ENCODE data around the gene FRMD1.

Gene FRMD1

GRCh38 chr6:168103050-168103830, 24.2 kb upstream of the FRMD1 start:
- TF ChIP-seq, protein P1, sequence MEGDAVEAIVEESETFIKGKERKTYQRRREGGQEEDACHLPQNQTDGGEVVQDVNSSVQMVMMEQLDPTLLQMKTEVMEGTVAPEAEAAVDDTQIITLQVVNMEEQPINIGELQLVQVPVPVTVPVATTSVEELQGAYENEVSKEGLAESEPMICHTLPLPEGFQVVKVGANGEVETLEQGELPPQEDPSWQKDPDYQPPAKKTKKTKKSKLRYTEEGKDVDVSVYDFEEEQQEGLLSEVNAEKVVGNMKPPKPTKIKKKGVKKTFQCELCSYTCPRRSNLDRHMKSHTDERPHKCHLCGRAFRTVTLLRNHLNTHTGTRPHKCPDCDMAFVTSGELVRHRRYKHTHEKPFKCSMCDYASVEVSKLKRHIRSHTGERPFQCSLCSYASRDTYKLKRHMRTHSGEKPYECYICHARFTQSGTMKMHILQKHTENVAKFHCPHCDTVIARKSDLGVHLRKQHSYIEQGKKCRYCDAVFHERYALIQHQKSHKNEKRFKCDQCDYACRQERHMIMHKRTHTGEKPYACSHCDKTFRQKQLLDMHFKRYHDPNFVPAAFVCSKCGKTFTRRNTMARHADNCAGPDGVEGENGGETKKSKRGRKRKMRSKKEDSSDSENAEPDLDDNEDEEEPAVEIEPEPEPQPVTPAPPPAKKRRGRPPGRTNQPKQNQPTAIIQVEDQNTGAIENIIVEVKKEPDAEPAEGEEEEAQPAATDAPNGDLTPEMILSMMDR (IDR thresholded peaks at IDR 0.05; ENCODE audit: insufficient read depth, low read length, poor library complexity, severe bottlenecking), result no peak
- Histone ChIP-seq H3K4me3 (replicated peaks; ENCODE audit: low read depth, low read length) (no peak overlapping the region), H3K36me3 (ENCODE audit: control insufficient read depth, insufficient read depth, low read length) (no peaks in the 10 kb centered on the region), H3K27me3 (replicated peaks; ENCODE audit: control insufficient read depth, insufficient read depth, low read length) (no peaks in the 10 kb centered on the region)
- DNase-seq (ENCODE audit: extremely low read depth, insufficient read length), result no peak

DNA sequence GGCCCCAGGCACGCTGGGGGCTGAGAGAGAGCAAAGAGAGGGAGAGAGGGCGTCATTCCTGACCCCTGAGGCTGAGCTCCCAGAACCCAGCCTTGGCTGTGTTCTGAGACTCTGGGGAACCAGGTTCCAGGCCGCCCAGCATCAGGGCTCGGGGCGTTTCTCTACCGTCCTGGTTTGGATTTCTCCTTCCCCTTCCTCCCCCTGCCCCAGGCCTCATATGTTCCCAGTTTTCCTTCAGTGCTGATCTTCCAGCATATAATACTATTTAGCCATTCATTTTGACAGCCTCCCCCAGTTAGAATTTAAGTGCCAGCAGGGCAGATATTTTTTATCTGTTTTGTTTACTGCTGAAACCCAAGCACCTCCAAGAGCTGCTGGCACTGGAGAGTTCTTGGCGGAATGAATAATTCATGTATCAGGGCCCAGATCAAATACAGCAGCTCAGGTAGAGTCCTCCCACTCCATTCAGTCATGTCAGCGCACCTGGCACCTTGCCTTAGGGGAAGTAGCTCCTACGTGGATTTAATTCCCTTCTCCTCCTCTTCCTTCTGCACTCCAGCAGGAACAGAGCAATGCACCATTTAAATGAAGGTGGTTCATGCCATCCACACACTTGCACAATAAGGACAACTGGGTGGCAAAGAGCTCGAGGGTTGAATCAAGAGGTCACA, 23.4 kb upstream of the FRMD1 start:
- Histone ChIP-seq H3K36me3 (ENCODE audit: control insufficient read depth, insufficient read depth, low read length) (no peaks in the 10 kb centered on the region), H3K27me3 (replicated peaks; ENCODE audit: control insufficient read depth, insufficient read depth, low read length) (no peaks in the 10 kb centered on the region), H3K4me3 (replicated peaks; ENCODE audit: low read depth, low read length) (no peak overlapping the region)
- DNase-seq (ENCODE audit: extremely low read depth, insufficient read length), result no peak
- TF ChIP-seq, protein P1 (IDR thresholded peaks at IDR 0.05; ENCODE audit: insufficient read depth, low read length, poor library complexity, severe bottlenecking), result no peak

DNA sequence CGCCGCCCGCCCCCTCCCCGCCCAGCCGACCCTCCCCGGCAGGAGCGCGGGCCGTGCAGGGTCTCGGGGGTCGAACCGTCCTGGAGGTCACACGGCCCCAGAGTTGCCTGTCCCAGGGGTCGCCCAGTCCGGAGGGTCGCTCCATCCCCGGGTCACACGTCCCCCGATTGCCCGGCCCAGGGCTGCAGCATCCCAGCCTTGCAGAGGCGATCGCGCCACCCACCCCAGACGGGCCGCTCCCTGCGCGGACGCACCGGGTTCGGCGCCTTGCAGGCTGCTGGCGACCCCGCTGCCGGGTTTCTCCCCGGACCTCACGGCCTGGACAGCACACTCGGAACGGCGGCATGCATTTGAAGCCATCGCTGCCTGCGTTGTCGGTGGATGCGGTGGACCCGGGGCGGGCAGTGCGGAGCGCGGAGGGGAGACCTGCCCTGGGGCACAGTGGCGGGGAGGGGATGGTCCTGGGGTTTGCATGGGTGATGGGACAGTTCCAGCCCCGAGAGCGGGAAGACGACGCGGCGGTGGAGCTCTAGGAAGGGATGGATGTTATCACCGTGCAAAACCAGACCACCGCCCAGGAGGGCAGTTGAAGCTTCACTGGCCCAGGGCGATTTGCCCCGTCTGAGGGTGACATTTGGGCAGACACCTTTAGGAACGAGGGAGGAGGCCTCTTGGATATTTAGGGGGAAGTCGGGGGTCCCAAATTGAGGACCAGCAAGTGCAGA, 22.7 kb upstream of the FRMD1 start:
- Histone ChIP-seq H3K27me3 (replicated peaks; ENCODE audit: control insufficient read depth, insufficient read depth, low read length) (no peaks in the 10 kb centered on the region), H3K4me3 (replicated peaks; ENCODE audit: low read depth, low read length) (no peak overlapping the region), H3K36me3 (ENCODE audit: control insufficient read depth, insufficient read depth, low read length) (no peaks in the 10 kb centered on the region)
- DNase-seq (ENCODE audit: extremely low read depth, insufficient read length), result no peak
- TF ChIP-seq, protein P1 (IDR thresholded peaks at IDR 0.05; ENCODE audit: insufficient read depth, low read length, poor library complexity, severe bottlenecking), result no peak

- H3K27me3 ChIP-seq (replicated peaks; ENCODE audit: control insufficient read depth, insufficient read depth, low read length), result no peaks in the 10 kb centered on the region
- no peak overlapping the region for H3K4me3 ChIP-seq (replicated peaks; ENCODE audit: low read depth, low read length)
- DNase-seq (ENCODE audit: extremely low read depth, insufficient read length), result no peak
- TF ChIP-seq, protein P1 (IDR thresholded peaks at IDR 0.05; ENCODE audit: insufficient read depth, low read length, poor library complexity, severe bottlenecking), result no peak
- H3K36me3 ChIP-seq (ENCODE audit: control insufficient read depth, insufficient read depth, low read length), result no peaks in the 10 kb centered on the region
Observed at GRCh38 chr6:168100803-168101589, 22.0 kb upstream of the FRMD1 start.

GRCh38 chr6:168100011-168100802, 21.2 kb upstream of the FRMD1 start:
- no peak for DNase-seq (ENCODE audit: extremely low read depth, insufficient read length)
- no peaks in the 10 kb centered on the region for H3K27me3 ChIP-seq (replicated peaks; ENCODE audit: control insufficient read depth, insufficient read depth, low read length)
- no peak overlapping the region for H3K4me3 ChIP-seq (replicated peaks; ENCODE audit: low read depth, low read length)
- TF ChIP-seq, protein P1 (IDR thresholded peaks at IDR 0.05; ENCODE audit: insufficient read depth, low read length, poor library complexity, severe bottlenecking), result no peak
- H3K36me3 ChIP-seq (ENCODE audit: control insufficient read depth, insufficient read depth, low read length), result no peaks in the 10 kb centered on the region
